ENCODE results near the gene IGFBP7.

Gene IGFBP7

GRCh38 chr4:57093845-57094831 lies 16.0 kb downstream of the IGFBP7 start:
- DNase-seq: no peak

GRCh38 chr4:57091657-57092162 lies 18.5 kb downstream of the IGFBP7 start:
- DNase-seq: no peak

- DNase-seq: no peak
Measured at GRCh38 chr4:57090079-57090478, 20.1 kb downstream of the IGFBP7 start.

GRCh38 chr4:57089549-57089948 lies 20.6 kb downstream of the IGFBP7 start:
- DNase-seq: no peak

- no peak for DNase-seq
Measured at GRCh38 chr4:57086031-57086723, 24.0 kb downstream of the IGFBP7 start.

GRCh38 chr4:57085278-57085677 lies 24.9 kb downstream of the IGFBP7 start:
- no peak for DNase-seq

GRCh38 chr4:57084360-57084759 lies 25.8 kb downstream of the IGFBP7 start:
- DNase-seq: no peak

- DNase-seq: no peak
Measured at GRCh38 chr4:57083090-57083489, 27.1 kb downstream of the IGFBP7 start.

GRCh38 chr4:57081651-57082621 lies 28.2 kb downstream of the IGFBP7 start:
- DNase-seq: no peak

- no peak for DNase-seq
Measured at GRCh38 chr4:57080781-57081650, 29.2 kb downstream of the IGFBP7 start.

- no peak for DNase-seq
Measured at GRCh38 chr4:57078685-57079521, 31.3 kb downstream of the IGFBP7 start.

- no peak for DNase-seq
Measured at GRCh38 chr4:57077550-57078343, 32.4 kb downstream of the IGFBP7 start.

GRCh38 chr4:57076646-57077045 lies 33.5 kb downstream of the IGFBP7 start:
- no peak for DNase-seq

GRCh38 chr4:57075367-57075766 lies 34.8 kb downstream of the IGFBP7 start:
- DNase-seq: no peak

- no peak for DNase-seq
Measured at GRCh38 chr4:57074744-57075143, 35.4 kb downstream of the IGFBP7 start.

- no peak for DNase-seq
Measured at GRCh38 chr4:57073559-57073958, 36.6 kb downstream of the IGFBP7 start.

GRCh38 chr4:57071326-57071725 lies 38.9 kb downstream of the IGFBP7 start:
- no peak for DNase-seq

- no peak for DNase-seq
Measured at GRCh38 chr4:57070461-57070860, 39.7 kb downstream of the IGFBP7 start.

GRCh38 chr4:57068237-57068981 lies 41.8 kb downstream of the IGFBP7 start:
- no peak for DNase-seq

All from GOT3 (cell line).